B cell (primary cell): ENCODE measurements around the gene ESYT3. TPM values are rescaled to one million over a fixed set of nuclear protein-coding genes. Genes with fewer than 3 reads are reported as not detected.

Experiments used
- ATAC-seq: fragments of 200-7000 bp; cut with Tn5 transposase; one replicate; pipeline ENCODE4 v1.10.0; 2021; ENCODE audit warnings: low read depth, mild to moderate bottlenecking, moderate number of reproducible peaks, moderate library complexity
- CTCF ChIA-PET: fragments of 350-600 bp; sonication (Branson Sonifier 250); formaldehyde crosslinking; loops from one replicate; lab custom pipeline; 2021; ENCODE audit warnings: antibody characterized with exemption, inconsistent platforms; lab: Charles Lee
- POLR2A ChIA-PET: fragments of 350-600 bp; sonication (Branson Sonifier 250); formaldehyde crosslinking; loops from one replicate; lab custom pipeline; 2021; ENCODE audit warnings: antibody characterized with exemption; lab: Charles Lee
- DNase-seq: peaks from one replicate; pipeline ENCODE4 v3.0.0; 2013
- H2AFZ ChIP-seq: 2 replicates; pipeline ENCODE4 v1.6.1; 2012; ENCODE audit warnings: mild to moderate bottlenecking, low read depth, low read length; ENCODE audit not compliant: insufficient read depth, poor library complexity, severe bottlenecking
- H3K27ac ChIP-seq, 2 donors: 1 replicate in 1 of 2; 2 replicates in 1 of 2; pipeline ENCODE4 v1.5.1; 2012 to 2013; ENCODE audit warnings: low read length in 2 of 2, mild to moderate bottlenecking in 2 of 2, moderate library complexity in 1 of 2
- H3K27me3 ChIP-seq, 4 experiments: fragments of 200-600 bp in 1 of 4; sonication (generic) in 1 of 4; replicated peaks in 1 of 4; 1 replicate in 2 of 4; 2 replicates in 2 of 4; pipeline versions ENCODE4 v1.6.1 to v1.7.0; 2013 to 2016; ENCODE audit warnings: low read length in 3 of 4, mild to moderate bottlenecking in 2 of 4, mixed read lengths in 1 of 4, moderate library complexity in 1 of 4; ENCODE audit not compliant: insufficient read depth in 4 of 4, control insufficient read depth in 3 of 4; ENCODE audit errors: control extremely low read depth in 1 of 4
- H3K36me3 ChIP-seq, 2 experiments: replicated peaks in 1 of 2; 1 replicate in 1 of 2; 2 replicates in 1 of 2; pipeline versions ENCODE4 v1.6.1 to v1.7.1; 2013; ENCODE audit warnings: low read length in 1 of 2; ENCODE audit not compliant: insufficient read depth in 2 of 2, control insufficient read depth in 1 of 2; ENCODE audit errors: control extremely low read depth in 1 of 2, extremely low read depth in 1 of 2
- H3K4me1 ChIP-seq, 2 donors: fragments of 200-600 bp in 1 of 2; sonication (generic) in 1 of 2; 1 replicate in 1 of 2; 2 replicates in 1 of 2; pipeline versions ENCODE4 v1.5.1 to v1.6.1; 2013 to 2017; ENCODE audit warnings: low read length in 2 of 2; ENCODE audit not compliant: control insufficient read depth in 2 of 2, insufficient read depth in 2 of 2
- H3K4me2 ChIP-seq: replicated peaks from 2 replicates; pipeline ENCODE3; 2012; ENCODE audit warnings: mild to moderate bottlenecking, low read depth, low read length; ENCODE audit not compliant: poor library complexity, severe bottlenecking
- H3K4me3 ChIP-seq, 5 experiments: fragments of 200-600 bp in 1 of 5; sonication (generic) in 1 of 5; 1 replicate in 3 of 5; 2 replicates in 2 of 5; pipeline versions ENCODE4 v1.5.1 to v1.7.0; 2011 to 2016; ENCODE audit warnings: low read length in 4 of 5, mild to moderate bottlenecking in 4 of 5, low read depth in 2 of 5, control low read depth in 1 of 5, moderate library complexity in 1 of 5; ENCODE audit not compliant: insufficient read depth in 1 of 5; ENCODE audit errors: control extremely low read depth in 1 of 5, extremely low read depth in 1 of 5
- H3K79me2 ChIP-seq: fragments of 200-600 bp; sonication (generic); one replicate; pipeline ENCODE4 v1.6.0; 2016; ENCODE audit warnings: low read length; ENCODE audit not compliant: control insufficient read depth, insufficient read depth
- H3K9ac ChIP-seq: fragments of 200-600 bp; sonication (generic); 2 replicates; pipeline ENCODE4 v1.6.1; 2017; ENCODE audit warnings: mild to moderate bottlenecking, low read length, moderate library complexity
- H3K9me3 ChIP-seq, 3 donors: one replicate each; pipeline versions ENCODE4 v1.6.1 to v1.7.1; 2013; ENCODE audit warnings: low read length in 2 of 3; ENCODE audit not compliant: control insufficient read depth in 2 of 3, insufficient read depth in 1 of 3; ENCODE audit errors: control extremely low read depth in 1 of 3
- H4K20me1 ChIP-seq: 2 replicates; pipeline ENCODE4 v1.6.0; 2012; ENCODE audit warnings: mild to moderate bottlenecking, low read length; ENCODE audit not compliant: insufficient read depth, control insufficient read depth, poor library complexity, severe bottlenecking
- H3K27ac Mint-ChIP-seq: one replicate; pipeline ENCODE4 v1.8.0; 2021; ENCODE audit warnings: mixed read lengths
- H3K27me3 Mint-ChIP-seq: one replicate; pipeline ENCODE4 v1.8.0; 2021; ENCODE audit warnings: mixed read lengths
- H3K4me1 Mint-ChIP-seq: one replicate; pipeline ENCODE4 v1.8.0; 2021; ENCODE audit warnings: mixed read lengths
- H3K4me3 Mint-ChIP-seq: one replicate; pipeline ENCODE4 v1.8.0; 2021; ENCODE audit warnings: mixed read lengths
- H3K9me3 Mint-ChIP-seq: one replicate; pipeline ENCODE4 v1.8.0; 2022; ENCODE audit warnings: mixed read lengths; ENCODE audit not compliant: insufficient read depth
- CTCF ChIP-seq: fragments of 200-600 bp; IDR thresholded peaks from one replicate; pipeline ENCODE4 v1.8.0; 2022; ENCODE audit warnings: antibody characterized with exemption, mild to moderate bottlenecking
- EZH2 ChIP-seq: IDR thresholded peaks from 2 replicates; pipeline ENCODE4 v1.6.1; 2012; ENCODE audit warnings: borderline replicate concordance, low read depth, mild to moderate bottlenecking, moderate library complexity, low read length; ENCODE audit not compliant: insufficient read depth, poor library complexity, severe bottlenecking
- WGBS: methylation state at CpG from one replicate; pipeline ENCODE4 v1.1.5; 2013; ENCODE audit warnings: missing lambda C conversion rate; ENCODE audit not compliant: insufficient coverage; 5-methylcytosine and 5-hydroxymethylcytosine counted together
- intact Hi-C: fragments of 100-400 bp; cut with micrococcal nuclease; formaldehyde crosslinking; loops from one replicate; pipeline ENCODE4 v1.10.0; 2022
- polyA plus RNA-seq: library from polyadenylated mRNA; depleted of rRNA; stranded (reverse); fragments of >200 nt; gene quantifications from 2 replicates; pipeline ENCODE4 v1.2.3, GENCODE V29; 2012
- total RNA-seq, 2 donors: library from RNA; stranded (reverse); fragments of 120-200 nt in 1 of 2; gene quantifications; 1 replicate in 1 of 2; 2 replicates in 1 of 2; pipeline versions ENCODE4 v1.2.3 to v1.2.4, GENCODE V29; 2013 to 2022

The ESYT3 gene
- total and polyA plus RNA-seq, 2 donors (not counting 1 experiment from before 2014, with no cell fraction given): not detected

GRCh38 chr3:138457863-138458735, 23.7 kb downstream of the ESYT3 start:
- Histone ChIP-seq H3K9ac (no peak overlapping the region), H3K36me3 (no peaks in the 10 kb centered on the region), H3K4me1 (no peaks in the 10 kb centered on the region), H3K4me2 (no peak overlapping the region), H3K79me2 (no peaks in the 10 kb centered on the region), H3K27ac (no peak overlapping the region), H2AFZ (no peak overlapping the region), H3K27me3 (no peaks in the 10 kb centered on the region), H3K4me3 (no peak overlapping the region), H3K9me3 (no peaks in the 10 kb centered on the region), H4K20me1 (no peaks in the 10 kb centered on the region)
- H3K27me3 Mint-ChIP-seq: peaks cover 7% of the 10 kb centered on the region
- ATAC-seq: no peak
- no peak overlapping the region for H3K27ac Mint-ChIP-seq
- POLR2A ChIA-PET: no interaction called here
- intact Hi-C loops: no loop called here
- H3K9me3 Mint-ChIP-seq: no peaks in the 10 kb centered on the region
- H3K4me1 Mint-ChIP-seq: no peaks in the 10 kb centered on the region
- no peak overlapping the region for H3K4me3 Mint-ChIP-seq
- CTCF ChIA-PET: no interaction called here
- DNase-seq: no peak
- no peak for TF ChIP-seq CTCF
- 81% methylated on average over 11 of the region's 11 CpGs for WGBS

DNA sequence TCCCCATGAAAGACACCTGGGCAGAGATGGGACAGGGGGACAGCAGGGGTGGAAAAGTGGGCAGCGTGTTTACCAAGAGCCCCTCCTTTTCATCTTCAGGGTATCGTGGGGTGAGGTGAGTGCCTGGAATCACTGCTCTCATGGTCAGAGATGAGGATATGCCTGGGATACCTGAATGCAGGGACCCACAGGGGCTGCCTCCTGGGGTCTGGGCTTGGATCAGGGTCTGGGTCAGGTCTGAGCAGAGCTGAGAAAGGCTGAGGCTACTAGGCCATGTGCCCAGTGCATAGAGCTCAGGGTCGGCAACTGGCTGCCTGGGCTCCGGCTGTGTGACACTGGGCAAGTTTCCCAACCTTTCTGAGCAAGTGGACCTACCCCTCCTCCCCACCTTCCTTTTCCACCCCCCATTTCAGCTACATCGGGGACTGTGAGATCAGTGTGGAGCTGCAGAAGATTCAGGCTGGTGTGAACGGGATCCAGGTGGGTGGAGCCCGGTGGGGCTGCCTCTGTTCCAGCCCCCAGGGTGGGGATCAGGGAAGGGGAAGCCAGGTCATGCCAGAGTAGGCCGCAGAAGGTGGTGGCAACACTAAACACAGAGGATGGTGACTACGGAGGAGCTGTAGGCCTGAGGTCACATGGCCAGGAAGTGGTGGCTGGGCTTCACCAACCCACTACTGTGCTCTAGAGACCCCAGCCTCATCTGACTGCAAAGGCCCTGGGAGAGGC, 24.5 kb downstream of the ESYT3 start:
- Histone ChIP-seq H2AFZ (no peak overlapping the region), H3K4me3 (no peak overlapping the region), H3K27ac (no peak overlapping the region), H3K9me3 (no peaks in the 10 kb centered on the region), H3K79me2 (no peaks in the 10 kb centered on the region), H3K9ac (no peak overlapping the region), H3K27me3 (no peaks in the 10 kb centered on the region), H3K4me1 (no peaks in the 10 kb centered on the region), H3K4me2 (no peak overlapping the region), H4K20me1 (no peaks in the 10 kb centered on the region), H3K36me3 (no peaks in the 10 kb centered on the region)
- no peaks in the 10 kb centered on the region for H3K9me3 Mint-ChIP-seq
- WGBS: 96% methylated on average over 6 of the region's 9 CpGs
- intact Hi-C loops: no loop called here
- ChIA-PET POLR2A (no interaction called here), CTCF (no interaction called here)
- H3K4me1 Mint-ChIP-seq: no peaks in the 10 kb centered on the region
- ATAC-seq (no peak), DNase-seq (no peak)
- H3K4me3 Mint-ChIP-seq: no peak overlapping the region
- H3K27ac Mint-ChIP-seq: no peak overlapping the region
- no peak for TF ChIP-seq EZH2
- TF ChIP-seq CTCF: no peak
- H3K27me3 Mint-ChIP-seq: peaks cover 7% of the 10 kb centered on the region
